ENCODE measurements around the gene HS6ST2. TPM values are rescaled to one million over a fixed set of nuclear protein-coding genes. Genes with fewer than 3 reads are reported as not detected.

HS6ST2 gene
- not detected in 2 replicates for total RNA-seq

DNA sequence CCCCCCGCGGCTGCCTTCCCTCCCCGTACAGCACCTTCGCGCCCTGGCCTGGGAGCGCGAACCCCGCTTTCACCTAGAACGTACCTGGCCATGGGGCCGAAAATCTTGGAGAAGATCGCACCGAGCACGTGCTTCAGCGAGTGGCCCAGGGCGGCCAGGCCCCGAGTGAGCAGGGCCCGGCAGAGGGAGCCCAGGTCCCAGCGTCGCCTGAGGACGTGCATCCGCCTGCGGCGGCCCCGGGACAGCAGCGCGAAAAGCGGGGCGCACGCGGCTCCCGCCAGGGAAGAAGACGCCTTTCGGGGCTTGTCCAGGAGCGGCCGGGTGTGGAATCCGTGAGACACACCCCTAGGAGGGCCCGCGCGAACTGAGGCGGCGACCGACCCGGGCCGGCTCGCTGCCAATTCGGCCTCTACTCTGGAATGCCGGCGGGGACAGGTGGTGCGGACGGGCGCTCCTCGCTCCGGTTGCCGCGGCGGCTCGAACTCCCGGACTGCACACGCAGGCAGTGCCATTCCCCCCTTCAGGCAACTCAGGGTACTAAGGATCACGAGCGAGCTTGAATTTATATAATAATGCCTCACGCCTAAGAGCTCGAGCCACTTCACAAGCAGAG, at the start of gene HS6ST2:
Gene HS6ST2, minus strand, starts transcription at position 539 of the 613 bp plus-strand sequence.

Small RNA genes lying within 50 kb of the gene (small RNA-seq; reads per million reads assigned to genes)
- gene RNU6-98P (not detected), gene Z82205.1 (not detected)

Other genes with a start within 250 kb of the HS6ST2 start
- not detected in 2 replicates for gene USP26, start 138.5 kb upstream of the HS6ST2 start, total RNA-seq

All from articular chondrocyte of knee joint (primary cell).